Dedifferentiated amniotic fluid mesenchymal stem cell (primary cell): ENCODE measurements around the gene SYF2.
"Not testable (repeated sequence)": the region's sequence is repeated elsewhere in the genome, so short reads cannot be mapped to it uniquely, and the experiment has no call there.

Experiments
- DNase-seq: peaks from one replicate; pipeline ENCODE4 v3.0.0-alpha.2; 2016; ENCODE audit errors: extremely low spot score

Gene SYF2

DNA sequence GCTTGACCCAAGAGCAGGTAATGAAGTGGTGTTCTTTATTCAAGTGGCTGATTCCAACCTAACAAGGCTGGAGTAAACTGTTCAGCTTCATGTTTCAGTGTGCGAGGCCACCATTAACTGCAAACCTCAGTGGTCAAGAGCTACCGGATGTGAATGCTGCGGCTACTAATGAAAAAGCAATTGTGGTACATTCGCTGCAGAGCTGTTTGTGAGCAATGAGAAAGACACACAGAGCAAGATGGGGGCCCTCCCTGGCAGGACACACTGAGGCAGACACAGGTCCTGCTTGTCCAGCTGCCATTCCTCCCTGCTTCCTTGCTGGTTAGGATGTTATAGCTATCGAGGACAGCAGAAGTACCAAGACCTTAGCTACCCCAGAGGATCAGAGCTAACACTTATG, 26.1 kb downstream of the SYF2 start:
- no peak for DNase-seq

GRCh38 chr1:25205786-25206185, 26.5 kb downstream of the SYF2 start:
- DNase-seq, result no peak

DNA sequence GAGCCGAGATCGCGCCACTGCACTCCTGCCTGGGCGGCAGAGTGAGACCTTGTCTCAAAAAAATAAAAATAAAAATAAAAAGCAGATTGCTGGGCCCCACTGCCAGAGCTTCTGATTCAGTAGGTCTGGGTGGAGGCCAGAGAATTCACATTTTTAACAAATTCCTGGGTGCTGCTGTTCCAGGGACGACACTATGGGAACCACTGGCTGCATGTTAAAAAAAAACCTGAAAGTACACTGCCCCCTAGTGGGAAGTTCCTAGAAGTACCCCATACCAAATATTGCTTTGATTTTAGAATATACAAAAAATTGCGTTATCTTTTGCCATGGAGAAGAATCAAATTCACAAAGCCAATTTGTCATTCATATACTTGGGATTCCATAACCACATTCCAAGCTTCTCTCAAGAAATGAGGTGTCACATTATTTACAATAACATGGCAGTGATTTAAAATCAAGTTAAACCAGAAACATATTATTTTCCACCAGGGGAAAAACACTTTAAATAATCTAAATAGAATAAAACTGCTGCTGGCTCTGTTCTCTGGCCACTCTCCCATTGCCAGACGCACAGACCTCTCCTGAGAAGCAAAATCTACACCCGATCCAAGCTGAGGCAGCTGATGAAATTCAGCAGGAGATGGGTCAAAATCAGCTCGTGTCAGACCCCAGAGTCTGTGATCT, 27.4 kb downstream of the SYF2 start:
- peak; percentile 76 for DNase-seq

GRCh38 chr1:25201006-25201405, 31.3 kb downstream of the SYF2 start:
- no peak for DNase-seq

DNA sequence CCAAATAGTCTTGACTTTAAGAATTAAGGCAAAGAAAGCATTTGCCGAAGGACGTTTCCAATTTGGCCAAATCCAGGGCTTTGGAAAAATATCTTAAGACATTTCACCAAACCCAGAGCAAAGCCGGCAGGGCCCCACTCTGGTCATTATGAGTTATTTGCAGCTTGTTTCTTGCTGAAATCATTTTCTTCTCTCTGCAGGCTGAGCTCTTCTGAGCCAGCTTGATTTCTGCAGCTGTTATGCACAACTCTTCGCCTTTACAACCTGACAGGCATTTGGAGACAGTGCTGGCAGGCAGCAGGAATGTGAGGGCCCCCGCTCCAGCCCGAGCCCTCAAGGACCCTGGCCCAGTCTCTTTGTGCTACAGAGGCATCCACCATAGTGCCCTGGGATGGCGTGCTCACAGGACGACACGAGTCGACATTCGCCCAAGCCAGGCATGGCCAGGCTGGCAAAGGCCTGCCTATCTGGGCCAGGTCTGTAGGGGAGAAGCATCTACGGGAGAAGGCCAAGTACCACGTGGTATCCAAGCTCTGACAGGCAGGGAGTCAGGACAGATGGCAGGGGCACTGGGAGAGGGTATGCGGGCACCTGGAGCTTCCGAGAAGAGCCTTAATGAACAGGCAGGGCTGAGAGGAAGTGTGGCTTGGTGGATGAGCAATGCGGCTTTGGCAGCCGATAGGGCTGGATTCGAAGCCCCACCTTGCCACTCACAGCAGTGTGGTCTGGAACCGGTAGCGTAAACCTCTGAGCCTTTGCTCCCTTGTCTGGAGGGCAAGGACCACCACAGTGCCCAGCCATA, 32.3 kb downstream of the SYF2 start:
- no peak for DNase-seq

- no peak for DNase-seq
Measured at GRCh38 chr1:25198663-25199252, 33.5 kb downstream of the SYF2 start.

DNA sequence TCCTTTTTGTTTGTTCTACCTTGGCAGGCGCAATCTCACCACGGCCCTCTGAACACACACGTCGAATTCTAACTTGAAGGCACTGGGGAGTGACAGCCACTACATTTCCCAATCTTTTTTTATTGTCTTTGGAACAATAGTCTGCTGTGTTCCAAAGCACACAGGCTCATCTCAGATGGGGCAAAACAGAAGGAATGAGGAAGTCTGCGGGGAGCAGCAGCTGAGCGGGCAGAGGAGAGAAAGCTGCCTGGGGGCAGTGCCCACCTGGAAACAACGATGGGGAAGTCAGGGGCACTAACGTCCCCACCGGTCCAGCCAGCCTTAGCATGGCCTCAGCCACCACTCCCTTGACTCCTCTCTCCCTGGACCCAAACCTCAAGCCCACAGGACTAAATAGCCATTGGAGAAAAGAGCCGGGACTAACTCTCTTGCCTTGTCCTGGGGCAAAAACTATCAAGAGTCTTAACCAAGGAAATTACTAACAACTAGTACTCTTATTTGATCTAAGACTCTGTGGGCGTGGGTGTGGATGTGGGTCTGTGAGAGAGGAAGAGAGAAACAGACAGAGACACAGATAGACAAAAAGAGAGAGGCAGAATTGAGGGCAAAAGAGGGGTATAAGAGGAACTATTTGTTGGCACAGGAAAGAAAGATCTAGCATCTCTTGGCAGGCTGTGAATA, 34.2 kb downstream of the SYF2 start:
- no peak for DNase-seq

GRCh38 chr1:25197235-25197975, 34.9 kb downstream of the SYF2 start:
- DNase-seq, result no peak

GRCh38 chr1:25196830-25197229, 35.5 kb downstream of the SYF2 start:
- DNase-seq, result no peak

DNA sequence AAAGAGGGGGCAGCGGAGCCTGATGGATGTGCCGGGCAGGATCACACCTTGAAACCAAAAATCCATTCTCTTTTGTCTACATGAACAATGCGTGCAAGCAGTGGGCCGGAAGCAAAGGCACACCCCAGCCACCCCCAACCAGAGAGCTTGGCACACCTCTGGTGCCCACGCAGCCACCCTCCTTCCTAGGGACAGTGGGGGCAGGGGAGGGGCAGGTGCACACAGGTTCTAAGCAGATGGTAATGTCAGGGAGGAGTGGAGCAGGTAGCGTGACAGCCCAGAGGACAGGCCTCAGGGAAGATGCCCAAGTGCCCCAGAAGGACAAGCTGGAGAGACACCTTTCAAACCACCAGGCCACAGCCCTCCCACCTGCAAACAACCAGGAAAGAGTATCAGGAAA, 36.5 kb downstream of the SYF2 start:
- DNase-seq, result no peak

DNA sequence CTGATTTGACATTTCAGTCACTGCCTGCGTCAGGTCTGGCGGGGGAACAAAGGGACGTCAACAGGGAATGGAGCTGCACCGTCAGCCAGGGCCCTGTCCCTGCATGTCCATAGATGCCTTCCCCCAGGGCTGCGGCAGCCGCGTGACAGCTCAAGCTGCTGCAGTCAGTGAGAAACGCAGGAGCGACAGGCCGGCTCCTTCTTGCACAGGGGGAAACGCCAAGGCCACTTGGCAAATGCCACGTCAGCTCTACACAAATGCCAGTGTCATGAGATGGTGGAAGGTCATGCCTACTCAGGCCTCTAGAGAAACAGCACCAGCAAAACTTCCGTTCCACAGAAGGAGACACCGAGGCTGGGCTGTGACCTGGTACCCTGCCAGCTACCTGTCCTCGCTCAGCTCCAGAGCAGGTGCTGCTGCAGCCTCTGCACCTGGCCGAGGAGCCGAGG, 37.7 kb downstream of the SYF2 start:
- DNase-seq, result no peak

DNA sequence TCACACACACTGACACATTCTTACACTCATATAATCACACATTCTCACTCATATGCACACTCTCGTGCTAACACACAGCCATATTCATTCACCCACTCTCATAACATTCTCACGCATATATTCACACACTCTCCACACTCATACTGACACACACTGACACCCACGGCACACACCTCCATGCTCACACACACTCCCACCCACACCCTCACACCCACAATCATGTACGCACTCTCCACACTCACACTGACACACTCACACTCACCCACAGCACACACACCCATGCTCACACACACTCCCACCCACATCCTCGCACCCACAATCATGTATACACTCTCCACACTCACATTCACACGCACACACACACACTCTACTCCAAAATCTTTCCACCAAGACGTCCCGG, 38.2 kb downstream of the SYF2 start:
- no peak for DNase-seq

- DNase-seq, result no peak
Measured at GRCh38 chr1:25193229-25193628, 39.1 kb downstream of the SYF2 start.

- no peak for DNase-seq
Measured at GRCh38 chr1:25192154-25192553, 40.1 kb downstream of the SYF2 start.

- DNase-seq, result no peak
Measured at GRCh38 chr1:25190260-25190659, 42.0 kb downstream of the SYF2 start.

- not testable (repeated sequence) for DNase-seq
Measured at GRCh38 chr1:25187904-25188303, 44.4 kb downstream of the SYF2 start.

DNA sequence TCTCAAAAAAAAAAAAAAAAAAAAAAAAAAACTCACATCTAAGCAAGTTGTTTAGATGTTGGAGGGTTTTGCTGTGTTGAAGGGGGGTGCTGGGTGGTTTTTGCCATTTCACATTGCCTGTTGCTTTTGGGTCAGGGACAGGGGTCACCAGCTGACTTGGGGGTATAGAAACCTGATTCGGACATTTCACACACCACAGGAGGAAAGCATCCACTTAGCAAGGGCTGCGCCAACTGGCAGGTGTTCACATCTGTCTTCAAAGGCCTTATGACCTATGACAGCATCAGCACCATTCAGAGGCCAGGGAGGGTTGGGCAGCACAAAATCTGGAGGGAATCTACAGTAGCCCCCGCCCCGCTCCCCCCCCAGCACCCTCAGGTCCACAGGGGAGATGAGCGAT, 45.2 kb downstream of the SYF2 start:
- no peak for DNase-seq

GRCh38 chr1:25186161-25187007, 45.9 kb downstream of the SYF2 start:
- DNase-seq, result no peak

GRCh38 chr1:25185409-25186160, 46.7 kb downstream of the SYF2 start:
- DNase-seq, result no peak
